ENCODE data around the gene CD6. TPM values are rescaled to one million over a fixed set of nuclear protein-coding genes. Genes with fewer than 3 reads are reported as not detected.

Gene CD6
- total RNA-seq, 1 donor from 2014 or later = 0.39 TPM

DNA sequence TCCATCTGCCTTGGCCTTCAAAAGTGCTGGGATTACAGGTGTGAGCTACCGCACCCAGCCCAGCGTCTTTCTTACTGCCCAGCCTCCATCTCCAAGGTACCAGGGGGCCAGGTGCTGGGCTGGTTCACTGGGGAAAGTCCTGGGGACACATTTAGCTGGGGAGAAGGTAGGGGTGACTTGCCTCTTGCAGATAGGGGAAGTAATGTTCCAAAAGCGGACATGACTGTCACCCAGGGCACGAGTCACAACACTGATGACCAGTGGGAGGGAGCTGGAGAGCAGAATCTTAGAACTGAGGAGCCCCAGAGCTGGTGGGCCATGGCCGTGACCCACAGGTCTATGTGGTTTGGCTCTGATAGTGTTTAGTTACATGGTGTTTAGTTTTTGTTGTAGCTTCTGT, 17.1 kb upstream of the CD6 start:
- no peaks in the 10 kb centered on the region for H3K36me3 ChIP-seq (ENCODE audit: insufficient read depth, low read length)
- peaks cover 15% of the 10 kb centered on the region for H3K27me3 ChIP-seq (ENCODE audit: insufficient read depth, low read length)
- H3K27me3 Mint-ChIP-seq (ENCODE audit: low read depth, unreplicated experiment) = peaks cover 45% of the 10 kb centered on the region

DNA sequence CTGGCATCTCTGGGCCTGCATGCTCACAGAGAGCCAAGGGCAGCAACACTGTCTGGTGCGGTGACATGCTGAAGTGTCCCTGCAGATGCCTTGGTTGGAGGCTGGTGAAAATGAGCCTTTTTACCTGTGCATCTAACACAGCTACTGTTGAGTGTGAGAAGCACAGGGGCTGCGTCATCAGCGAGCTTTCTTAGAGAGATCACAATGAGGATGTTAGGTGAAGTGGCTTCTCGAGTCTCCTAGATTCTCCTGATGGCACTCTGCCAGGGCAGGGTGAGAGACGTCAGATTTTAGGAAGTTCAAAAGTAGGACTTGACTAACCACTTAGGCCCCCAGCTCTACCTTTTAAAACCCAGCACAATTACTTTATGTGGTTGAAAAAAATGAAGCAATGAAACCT, 15.9 kb upstream of the CD6 start:
- no peak overlapping the region for H3K4me2 ChIP-seq (ENCODE audit: low read length)
- DNase-seq (ENCODE audit: low read depth) = no peak
- H4K20me1 ChIP-seq (ENCODE audit: insufficient read depth, low read length) = no peaks in the 10 kb centered on the region
- H3K9me3 Mint-ChIP-seq (ENCODE audit: unreplicated experiment) = peaks cover 6% of the 10 kb centered on the region
- no peaks in the 10 kb centered on the region for H3K79me2 ChIP-seq (ENCODE audit: insufficient read depth, low read length)
- no peak overlapping the region for H3K4me3 ChIP-seq (ENCODE audit: insufficient read depth, low read depth, low read length)
- H2AFZ ChIP-seq (ENCODE audit: low read depth, low read length) = no peak overlapping the region
- H3K36me3 ChIP-seq (ENCODE audit: insufficient read depth, low read length) = no peaks in the 10 kb centered on the region
- peaks cover 43% of the 10 kb centered on the region for H3K27me3 Mint-ChIP-seq (ENCODE audit: low read depth, unreplicated experiment)
- peaks cover 4% of the 10 kb centered on the region for H3K4me1 Mint-ChIP-seq (ENCODE audit: low read depth, unreplicated experiment)
- H3K36me3 Mint-ChIP-seq (ENCODE audit: low read depth, unreplicated experiment) = peaks cover 2% of the 10 kb centered on the region
- no peak for TF ChIP-seq EZH2 (IDR thresholded peaks at IDR 0.05; ENCODE audit: insufficient read depth, low read length)
- TF ChIP-seq, protein P1, sequence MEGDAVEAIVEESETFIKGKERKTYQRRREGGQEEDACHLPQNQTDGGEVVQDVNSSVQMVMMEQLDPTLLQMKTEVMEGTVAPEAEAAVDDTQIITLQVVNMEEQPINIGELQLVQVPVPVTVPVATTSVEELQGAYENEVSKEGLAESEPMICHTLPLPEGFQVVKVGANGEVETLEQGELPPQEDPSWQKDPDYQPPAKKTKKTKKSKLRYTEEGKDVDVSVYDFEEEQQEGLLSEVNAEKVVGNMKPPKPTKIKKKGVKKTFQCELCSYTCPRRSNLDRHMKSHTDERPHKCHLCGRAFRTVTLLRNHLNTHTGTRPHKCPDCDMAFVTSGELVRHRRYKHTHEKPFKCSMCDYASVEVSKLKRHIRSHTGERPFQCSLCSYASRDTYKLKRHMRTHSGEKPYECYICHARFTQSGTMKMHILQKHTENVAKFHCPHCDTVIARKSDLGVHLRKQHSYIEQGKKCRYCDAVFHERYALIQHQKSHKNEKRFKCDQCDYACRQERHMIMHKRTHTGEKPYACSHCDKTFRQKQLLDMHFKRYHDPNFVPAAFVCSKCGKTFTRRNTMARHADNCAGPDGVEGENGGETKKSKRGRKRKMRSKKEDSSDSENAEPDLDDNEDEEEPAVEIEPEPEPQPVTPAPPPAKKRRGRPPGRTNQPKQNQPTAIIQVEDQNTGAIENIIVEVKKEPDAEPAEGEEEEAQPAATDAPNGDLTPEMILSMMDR (IDR thresholded peaks at IDR 0.05; ENCODE audit: insufficient read depth, low read depth, low read length) = no peak
- H3K9ac ChIP-seq (ENCODE audit: low read length) = no peak overlapping the region
- peaks cover 4% of the 10 kb centered on the region for H3K27me3 ChIP-seq (ENCODE audit: insufficient read depth, low read length)
- H3K4me1 ChIP-seq (ENCODE audit: insufficient read depth, low read length) = peaks cover 4% of the 10 kb centered on the region
- H3K27ac ChIP-seq (ENCODE audit: low read depth, low read length) = no peak overlapping the region
- H3K4me3 Mint-ChIP-seq (ENCODE audit: unreplicated experiment) = no peak overlapping the region
- no peak for FAIRE-seq
- H3K27ac Mint-ChIP-seq (ENCODE audit: unreplicated experiment) = no peak overlapping the region
- H3K9me3 ChIP-seq (ENCODE audit: insufficient read depth, low read depth, low read length) = no peaks in the 10 kb centered on the region

More for the DNA sequence above, 17.1 kb upstream of the CD6 start:
- peaks cover 4% of the 10 kb centered on the region for H3K4me1 ChIP-seq (ENCODE audit: insufficient read depth, low read length)
- TF ChIP-seq, protein P1 (IDR thresholded peaks at IDR 0.05; ENCODE audit: insufficient read depth, low read depth, low read length) = no peak
- no peak for TF ChIP-seq EZH2 (IDR thresholded peaks at IDR 0.05; ENCODE audit: insufficient read depth, low read length)
- no peak overlapping the region for H3K4me3 ChIP-seq (ENCODE audit: insufficient read depth, low read depth, low read length)
- DNase-seq (ENCODE audit: low read depth) = no peak
- H3K79me2 ChIP-seq (ENCODE audit: insufficient read depth, low read length) = no peaks in the 10 kb centered on the region
- Mint-ChIP-seq H3K4me3 (ENCODE audit: unreplicated experiment) (no peak overlapping the region), H3K27ac (ENCODE audit: unreplicated experiment) (no peak overlapping the region), H3K4me1 (ENCODE audit: low read depth, unreplicated experiment) (peaks cover 11% of the 10 kb centered on the region), H3K9me3 (ENCODE audit: unreplicated experiment) (peaks cover 6% of the 10 kb centered on the region), H3K36me3 (ENCODE audit: low read depth, unreplicated experiment) (peaks cover 2% of the 10 kb centered on the region)
- FAIRE-seq = no peak
- no peak overlapping the region for H2AFZ ChIP-seq (ENCODE audit: low read depth, low read length)
- H3K27ac ChIP-seq (ENCODE audit: low read depth, low read length) = no peak overlapping the region
- H3K9ac ChIP-seq (ENCODE audit: low read length) = no peak overlapping the region
- H3K9me3 ChIP-seq (ENCODE audit: insufficient read depth, low read depth, low read length) = no peaks in the 10 kb centered on the region
- H4K20me1 ChIP-seq (ENCODE audit: insufficient read depth, low read length) = no peaks in the 10 kb centered on the region
- H3K4me2 ChIP-seq (ENCODE audit: low read length) = no peak overlapping the region

DNA sequence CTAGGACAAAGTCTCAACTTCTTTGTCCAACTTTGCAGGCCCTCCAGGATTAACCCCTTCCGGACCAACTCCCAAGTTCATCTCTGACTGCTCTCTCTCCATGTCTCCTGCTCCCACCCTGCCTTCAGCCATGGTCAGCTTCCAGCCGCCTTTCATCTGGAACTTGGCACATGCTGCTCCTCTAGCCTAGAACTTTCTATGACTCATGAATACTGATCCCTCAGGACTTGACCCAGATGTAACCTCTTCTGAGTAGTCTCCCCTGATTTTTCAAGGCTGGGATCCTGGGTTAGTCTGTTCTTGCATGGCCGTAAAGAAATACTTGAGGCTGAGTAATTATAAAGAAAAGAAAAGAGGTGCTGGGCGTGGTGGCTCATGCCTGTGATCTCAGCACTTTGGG, 14.3 kb upstream of the CD6 start:
- peaks cover 44% of the 10 kb centered on the region for H3K27me3 Mint-ChIP-seq (ENCODE audit: low read depth, unreplicated experiment)
- Histone ChIP-seq H3K27ac (ENCODE audit: low read depth, low read length) (no peak overlapping the region), H3K4me2 (ENCODE audit: low read length) (no peak overlapping the region), H4K20me1 (ENCODE audit: insufficient read depth, low read length) (no peaks in the 10 kb centered on the region), H3K9ac (ENCODE audit: low read length) (no peak overlapping the region), H3K9me3 (ENCODE audit: insufficient read depth, low read depth, low read length) (no peaks in the 10 kb centered on the region), H2AFZ (ENCODE audit: low read depth, low read length) (no peak overlapping the region), H3K4me1 (ENCODE audit: insufficient read depth, low read length) (peaks cover 2% of the 10 kb centered on the region), H3K36me3 (ENCODE audit: insufficient read depth, low read length) (no peaks in the 10 kb centered on the region), H3K79me2 (ENCODE audit: insufficient read depth, low read length) (no peaks in the 10 kb centered on the region), H3K4me3 (ENCODE audit: insufficient read depth, low read depth, low read length) (no peak overlapping the region), H3K27me3 (ENCODE audit: insufficient read depth, low read length) (peaks cover 7% of the 10 kb centered on the region)
- DNase-seq (ENCODE audit: low read depth) (peak; percentile 15), FAIRE-seq (no peak)
- no peak for TF ChIP-seq EZH2 (IDR thresholded peaks at IDR 0.05; ENCODE audit: insufficient read depth, low read length)
- TF ChIP-seq, protein P1 (IDR thresholded peaks at IDR 0.05; ENCODE audit: insufficient read depth, low read depth, low read length) = no peak
- H3K36me3 Mint-ChIP-seq (ENCODE audit: low read depth, unreplicated experiment) = peaks cover 2% of the 10 kb centered on the region
- H3K4me1 Mint-ChIP-seq (ENCODE audit: low read depth, unreplicated experiment) = peaks cover 4% of the 10 kb centered on the region
- no peak overlapping the region for H3K27ac Mint-ChIP-seq (ENCODE audit: unreplicated experiment)
- peaks cover 6% of the 10 kb centered on the region for H3K9me3 Mint-ChIP-seq (ENCODE audit: unreplicated experiment)
- H3K4me3 Mint-ChIP-seq (ENCODE audit: unreplicated experiment) = no peak overlapping the region
